AG09309 (cell line): ENCODE measurements around the gene TSHZ2.

Experiments
- DNase-seq: peaks from one replicate; pipeline ENCODE4 v3.0.0-alpha.2; 2010; ENCODE audit warnings: low read depth
- H3K4me3 ChIP-seq: 2 replicates; pipeline ENCODE4 v1.5.1; 2011; ENCODE audit warnings: mild to moderate bottlenecking, low read depth, low read length, moderate library complexity; ENCODE audit not compliant: control insufficient read depth
- TF ChIP-seq, protein P1 (sequence below): IDR thresholded peaks from 2 replicates; pipeline ENCODE4 v1.5.1; 2011; ENCODE audit warnings: mild to moderate bottlenecking, low read depth, low read length, inconsistent platforms; ENCODE audit not compliant: insufficient read depth, control insufficient read depth; ENCODE audit errors: missing control alignments

Gene TSHZ2

GRCh38 chr20:52972965-52973819, 1.0 kb downstream of the TSHZ2 start:
- peak overlapping the region; percentile 33 for H3K4me3 ChIP-seq
- TF ChIP-seq, protein P1, sequence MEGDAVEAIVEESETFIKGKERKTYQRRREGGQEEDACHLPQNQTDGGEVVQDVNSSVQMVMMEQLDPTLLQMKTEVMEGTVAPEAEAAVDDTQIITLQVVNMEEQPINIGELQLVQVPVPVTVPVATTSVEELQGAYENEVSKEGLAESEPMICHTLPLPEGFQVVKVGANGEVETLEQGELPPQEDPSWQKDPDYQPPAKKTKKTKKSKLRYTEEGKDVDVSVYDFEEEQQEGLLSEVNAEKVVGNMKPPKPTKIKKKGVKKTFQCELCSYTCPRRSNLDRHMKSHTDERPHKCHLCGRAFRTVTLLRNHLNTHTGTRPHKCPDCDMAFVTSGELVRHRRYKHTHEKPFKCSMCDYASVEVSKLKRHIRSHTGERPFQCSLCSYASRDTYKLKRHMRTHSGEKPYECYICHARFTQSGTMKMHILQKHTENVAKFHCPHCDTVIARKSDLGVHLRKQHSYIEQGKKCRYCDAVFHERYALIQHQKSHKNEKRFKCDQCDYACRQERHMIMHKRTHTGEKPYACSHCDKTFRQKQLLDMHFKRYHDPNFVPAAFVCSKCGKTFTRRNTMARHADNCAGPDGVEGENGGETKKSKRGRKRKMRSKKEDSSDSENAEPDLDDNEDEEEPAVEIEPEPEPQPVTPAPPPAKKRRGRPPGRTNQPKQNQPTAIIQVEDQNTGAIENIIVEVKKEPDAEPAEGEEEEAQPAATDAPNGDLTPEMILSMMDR, result no peak
- DNase-seq, result no peak

GRCh38 chr20:52974179-52974594, 2.0 kb downstream of the TSHZ2 start:
- no peak overlapping the region for H3K4me3 ChIP-seq
- no peak for DNase-seq
- TF ChIP-seq, protein P1, result no peak

- no peak for DNase-seq
Measured at GRCh38 chr20:52975029-52975732, 3.0 kb downstream of the TSHZ2 start.

DNA sequence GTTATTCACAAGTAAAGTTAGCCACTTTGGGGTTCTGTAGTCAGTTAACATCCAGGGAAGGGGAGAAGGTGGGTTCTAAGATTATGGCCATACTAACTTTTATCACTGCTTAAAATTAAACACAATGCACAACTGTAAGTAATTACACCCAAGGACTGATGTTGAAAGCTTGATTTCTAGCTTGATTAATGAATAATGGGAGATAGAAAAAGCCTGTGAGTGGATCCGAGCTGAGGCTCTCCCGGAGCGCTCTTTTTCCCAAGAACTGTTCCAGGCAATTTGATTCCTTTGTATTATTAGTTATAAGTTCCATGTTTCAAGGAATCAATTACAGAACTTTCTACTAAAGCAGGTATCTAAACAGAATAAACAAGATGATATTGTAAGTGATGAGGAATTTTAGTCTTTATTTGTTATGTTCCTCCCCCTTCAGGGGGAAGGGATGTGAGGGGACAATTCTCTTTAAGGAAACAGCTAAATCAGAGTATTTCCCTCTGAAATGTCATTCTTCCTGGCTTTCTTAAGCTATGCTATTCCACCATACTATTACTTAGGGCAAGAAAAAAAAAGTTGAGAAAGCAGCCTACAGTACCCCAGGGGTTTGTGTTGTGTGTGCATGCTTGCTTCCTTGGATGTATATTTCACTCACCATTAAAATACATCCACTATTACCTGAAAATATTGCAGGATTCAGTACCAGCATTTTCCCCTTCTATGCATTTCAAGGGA, 3.8 kb downstream of the TSHZ2 start:
- H3K4me3 ChIP-seq, result no peak overlapping the region
- DNase-seq, result no peak
- TF ChIP-seq, protein P1, result no peak

More at GRCh38 chr20:52975029-52975732, 3.0 kb downstream of the TSHZ2 start:
- H3K4me3 ChIP-seq, result no peak overlapping the region
- TF ChIP-seq, protein P1, result no peak

- DNase-seq, result no peak
- TF ChIP-seq, protein P1, result no peak
- no peak overlapping the region for H3K4me3 ChIP-seq
Measured at GRCh38 chr20:52978851-52979250, 6.7 kb downstream of the TSHZ2 start.

DNA sequence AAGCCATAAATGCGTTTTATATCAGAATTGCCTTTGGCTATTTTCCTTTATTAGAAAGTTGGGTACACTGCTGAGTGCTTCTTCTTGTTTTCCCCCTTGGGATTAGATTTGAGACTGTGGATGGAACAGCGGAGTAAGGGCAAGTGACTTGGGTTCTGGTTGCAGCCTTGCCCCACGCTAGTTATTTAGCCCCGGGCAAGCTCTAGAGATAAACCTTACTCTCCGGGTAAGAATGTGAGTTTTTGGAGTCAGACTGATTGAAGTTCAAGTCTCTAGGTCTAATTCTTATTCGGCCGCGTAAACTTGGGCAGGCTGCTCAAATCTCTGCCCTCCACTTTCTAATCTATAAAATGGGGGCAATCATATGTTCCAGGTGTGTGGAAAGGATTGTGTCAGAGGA, 8.9 kb downstream of the TSHZ2 start:
- no peak for DNase-seq
- H3K4me3 ChIP-seq, result no peak overlapping the region
- TF ChIP-seq, protein P1, result no peak
